CD4-positive, alpha-beta T cell treated with Interleukin-12 subunit alpha and Interleukin-12 subunit beta, for 1 hour (primary cell): ENCODE measurements around the gene CYSTM1.
A peak's percentile ranks its signal among the peaks of the same experiment; 100 is the strongest.

Experiments used
- DNase-seq: peaks from one replicate; pipeline ENCODE4 v3.0.0-alpha.2; 2020

Gene CYSTM1

DNA sequence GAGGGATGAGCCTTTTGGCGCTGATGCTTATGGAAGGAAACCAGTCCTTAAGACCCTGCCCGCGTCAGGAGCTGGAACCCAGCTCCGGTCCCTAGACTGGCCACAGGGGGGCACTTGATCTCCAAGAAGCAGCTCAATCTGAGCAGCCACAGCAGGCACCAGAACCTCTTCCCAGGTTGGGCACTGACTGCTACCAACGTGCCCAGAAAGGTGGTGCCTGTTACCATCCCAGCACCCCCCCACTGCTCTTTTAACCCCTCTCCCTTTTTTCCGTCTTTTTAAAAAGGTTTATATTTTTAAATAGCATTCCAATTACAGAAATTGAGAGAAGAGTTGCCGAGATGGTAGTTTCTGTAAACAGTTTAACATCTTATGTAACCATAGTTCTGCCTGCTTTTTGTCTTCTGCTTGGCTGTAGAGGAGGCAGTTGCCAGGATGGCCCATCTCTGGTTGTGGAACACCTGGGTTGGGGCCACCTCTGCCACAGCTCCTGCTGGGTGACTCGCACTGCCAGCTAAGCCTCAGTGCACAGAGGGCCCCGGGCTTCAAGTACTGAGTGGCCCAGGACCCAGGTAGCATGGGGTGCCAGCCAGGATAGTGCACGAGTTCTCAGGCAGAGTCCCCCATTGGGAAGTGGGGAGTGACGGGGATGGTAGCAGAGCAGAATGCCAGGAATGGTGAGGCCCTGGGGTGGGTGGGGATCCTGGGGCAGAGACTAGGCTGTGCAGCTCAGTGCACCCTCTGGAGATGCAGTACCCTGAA, 65.1 kb downstream of the CYSTM1 start:
- DNase-seq = peak; percentile 56

DNA sequence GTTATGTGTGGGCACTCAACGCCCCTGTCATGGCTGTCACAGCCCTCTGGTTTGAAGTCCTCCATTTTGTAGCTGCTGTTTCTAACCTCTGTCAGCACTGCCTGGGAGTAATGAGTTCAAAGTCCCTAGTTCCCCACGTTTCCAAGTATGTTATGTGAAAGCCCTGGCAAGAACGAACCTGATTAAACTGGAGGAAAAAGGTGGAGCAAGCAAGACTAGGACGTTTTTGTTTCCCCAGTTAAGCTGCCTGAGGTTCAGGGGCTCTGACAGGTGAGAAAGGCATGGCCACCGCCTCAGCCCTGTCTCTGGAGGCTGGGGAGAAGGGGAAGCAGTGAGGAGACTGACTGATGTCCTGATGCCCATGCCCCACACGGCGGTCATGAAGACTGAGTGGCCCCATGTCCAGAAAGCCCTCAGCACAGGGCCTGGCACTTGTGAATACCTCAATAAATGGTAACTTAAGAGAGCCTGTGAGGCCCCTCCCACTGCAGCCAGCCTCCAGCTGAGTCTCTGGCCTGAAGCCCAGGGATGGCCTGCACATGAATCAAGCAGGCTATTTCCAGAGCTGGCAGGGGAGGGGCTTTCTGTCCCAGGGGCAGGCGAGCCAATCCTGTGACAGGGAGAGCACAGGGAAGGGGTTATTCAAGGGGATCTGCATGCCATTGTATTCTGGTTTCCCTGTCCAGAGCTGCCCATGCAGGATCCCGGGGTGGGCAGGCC, 66.2 kb downstream of the CYSTM1 start:
- no peak for DNase-seq

DNA sequence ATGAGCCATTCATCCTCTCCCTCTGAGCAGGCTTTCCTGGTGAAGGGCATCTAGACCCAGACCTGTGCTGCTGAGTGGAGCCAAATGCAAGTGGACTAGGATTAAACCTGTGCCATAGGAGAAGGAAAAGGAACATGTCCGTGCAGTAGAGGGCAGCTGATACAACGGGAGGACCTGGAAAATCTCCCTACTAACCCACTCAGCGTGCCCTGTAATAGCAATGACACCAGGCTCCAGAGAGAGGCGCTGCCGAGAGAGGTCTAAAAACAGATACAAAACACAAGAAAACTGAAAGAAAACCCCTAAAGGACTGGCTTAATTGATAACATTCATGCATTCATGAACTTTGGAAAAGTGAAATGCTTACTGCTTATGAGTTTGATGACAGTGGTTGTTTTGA, 67.1 kb downstream of the CYSTM1 start:
- DNase-seq = no peak

DNA sequence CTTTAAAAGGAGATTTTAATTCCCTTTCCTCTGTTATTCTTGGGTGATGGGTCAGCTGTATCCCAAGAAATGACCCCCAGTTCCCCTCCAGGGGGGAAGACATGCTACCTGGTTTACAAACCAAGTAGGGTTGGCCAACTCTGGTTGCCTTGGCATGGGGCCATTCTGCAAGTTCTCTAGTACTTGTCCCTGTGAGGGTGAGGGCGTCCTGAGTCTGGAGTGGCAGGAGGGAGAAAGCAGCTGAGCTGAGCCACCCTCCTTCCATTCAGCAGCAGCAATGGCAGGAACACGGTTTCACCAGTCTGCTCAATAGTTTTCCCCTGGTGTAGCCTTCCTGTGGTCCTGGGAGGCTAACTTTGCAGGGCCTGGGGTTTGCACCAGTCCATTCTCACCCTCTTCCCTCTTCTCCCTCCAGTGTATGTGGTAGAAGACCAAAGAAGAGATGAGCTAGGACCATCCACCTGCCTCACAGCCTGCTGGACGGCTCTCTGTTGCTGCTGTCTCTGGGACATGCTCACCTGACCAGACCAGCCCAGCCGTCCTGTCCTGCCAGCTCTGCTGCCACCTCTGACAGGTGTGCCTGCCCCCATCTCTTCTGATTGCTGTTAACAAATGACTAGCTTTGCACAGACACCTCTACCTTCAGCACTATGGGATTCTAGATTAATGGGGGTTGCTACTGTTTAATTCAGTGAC, 68.0 kb downstream of the CYSTM1 start:
- no peak for DNase-seq

DNA sequence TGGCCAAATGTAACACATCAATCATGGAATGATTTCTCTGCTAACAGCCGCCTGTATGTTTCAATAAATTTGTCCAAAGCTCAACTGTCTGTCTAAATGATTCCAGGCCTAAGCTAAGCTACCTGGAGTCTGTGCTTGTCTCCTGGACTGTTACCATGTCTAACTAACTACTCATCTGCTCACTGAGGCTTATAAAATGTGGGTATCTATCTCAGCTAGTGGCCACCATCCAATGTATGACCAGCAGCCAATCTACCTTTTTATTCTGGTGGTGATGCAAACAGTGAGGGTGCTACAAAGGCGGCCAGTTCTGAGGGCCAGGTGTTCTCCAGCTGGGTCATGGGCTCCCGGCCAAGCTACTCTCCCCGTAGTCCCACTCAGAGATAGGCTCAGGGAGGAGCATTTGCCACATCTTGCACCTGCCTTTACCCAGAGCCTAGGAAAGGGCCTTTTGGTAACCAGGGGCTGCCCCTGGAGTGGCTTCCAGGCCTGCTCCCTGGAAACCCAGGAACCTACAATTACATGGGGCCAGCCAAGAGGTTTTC, 68.8 kb downstream of the CYSTM1 start:
- DNase-seq = no peak

DNA sequence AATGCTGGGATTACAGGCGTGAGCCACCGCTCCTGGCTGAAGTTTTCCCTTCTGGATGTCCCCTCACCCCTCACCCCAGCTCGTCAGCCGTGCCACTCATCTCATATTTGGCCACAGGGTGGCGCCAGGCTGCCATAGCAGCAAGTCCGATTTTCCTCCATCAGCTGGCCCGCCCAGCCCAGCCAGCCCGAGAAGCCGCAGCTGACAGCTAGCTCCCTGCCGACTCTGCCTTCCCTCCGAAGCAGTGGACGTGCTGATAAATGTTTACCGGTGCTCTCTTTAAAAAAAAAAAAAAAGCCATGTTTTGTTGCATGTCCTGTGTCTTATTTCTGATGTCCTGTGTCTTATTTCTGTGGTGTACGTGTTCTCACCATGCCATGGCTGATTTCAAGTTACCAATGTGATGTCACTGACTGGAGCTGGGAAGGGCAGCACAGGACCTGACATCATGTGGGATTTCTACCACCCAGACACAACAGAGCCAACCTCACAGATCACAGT, 69.6 kb downstream of the CYSTM1 start:
- peak; percentile 79 for DNase-seq

DNA sequence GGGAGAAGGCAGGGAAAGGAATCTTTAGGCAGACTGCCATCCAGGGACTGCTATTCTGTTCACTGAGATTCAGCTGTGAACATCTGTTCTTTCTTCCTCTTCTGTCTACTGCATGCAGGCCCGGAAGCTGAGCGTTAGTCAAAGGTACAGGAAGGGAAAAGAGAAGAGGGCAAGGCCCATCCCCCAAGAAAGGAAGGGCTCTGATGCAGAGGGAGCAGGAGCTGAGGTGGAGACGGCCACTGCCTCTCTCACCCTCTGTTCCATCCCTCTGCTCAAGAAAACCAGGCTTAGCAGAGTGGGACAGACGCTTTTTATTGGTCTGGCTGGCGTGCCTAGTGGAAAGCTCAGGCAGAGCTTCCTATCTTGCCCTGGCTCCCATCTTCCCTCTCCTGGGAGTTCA, 70.4 kb downstream of the CYSTM1 start:
- DNase-seq = no peak

DNA sequence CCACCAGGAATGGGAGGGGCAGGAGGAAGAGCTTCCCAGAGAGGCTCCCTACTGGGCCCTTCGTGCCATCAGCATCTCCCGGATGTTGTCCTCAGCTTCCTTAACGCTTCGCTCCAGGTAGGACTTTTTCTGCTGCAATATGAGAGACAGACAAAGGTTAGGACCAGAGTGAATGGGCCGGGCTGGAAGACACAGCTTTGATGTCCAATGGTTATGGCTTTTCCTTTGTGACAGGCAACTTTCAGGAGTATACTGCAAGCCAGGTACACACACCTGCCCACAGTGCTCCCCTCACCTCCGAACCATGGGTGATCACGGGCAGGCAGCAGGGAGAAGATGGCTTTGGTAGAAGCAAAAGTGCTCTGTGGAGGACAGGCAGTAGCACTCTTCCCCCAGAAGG, 70.9 kb downstream of the CYSTM1 start:
- no peak for DNase-seq

DNA sequence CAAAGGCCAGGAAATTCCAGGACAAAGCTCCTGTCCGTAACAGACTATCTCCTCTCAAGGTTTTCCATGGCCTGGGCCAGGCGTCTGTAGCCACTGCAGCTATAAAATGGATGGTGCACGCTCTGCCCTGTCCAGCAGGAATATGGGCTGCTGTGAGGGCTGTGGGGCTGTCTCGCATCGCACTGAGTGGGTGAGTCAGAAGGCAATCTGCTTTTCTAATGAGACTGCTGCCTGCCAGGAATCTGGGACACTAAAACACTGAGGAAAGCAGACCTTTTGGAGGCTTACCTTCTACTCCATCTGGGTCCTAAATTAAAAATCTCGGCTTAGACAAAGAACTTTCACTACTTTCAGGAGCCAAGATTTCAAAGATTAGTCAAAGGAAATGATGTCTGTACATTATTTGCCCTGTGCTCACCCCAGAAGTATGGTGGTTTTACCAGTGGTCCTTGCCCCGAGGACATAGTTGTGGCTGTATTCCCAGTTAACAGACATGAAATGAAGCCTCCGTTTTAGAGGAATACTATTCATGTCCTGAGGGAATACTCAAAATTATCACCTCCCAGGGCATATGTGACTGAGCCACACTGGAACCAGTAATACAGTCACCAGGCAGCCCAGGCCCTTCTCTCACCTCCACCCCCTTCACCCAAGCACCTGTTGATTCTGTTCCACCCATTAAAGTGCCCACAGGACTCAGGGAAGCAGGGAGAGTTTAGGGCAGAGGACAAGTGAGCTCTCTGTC, 71.6 kb downstream of the CYSTM1 start:
- no peak for DNase-seq

DNA sequence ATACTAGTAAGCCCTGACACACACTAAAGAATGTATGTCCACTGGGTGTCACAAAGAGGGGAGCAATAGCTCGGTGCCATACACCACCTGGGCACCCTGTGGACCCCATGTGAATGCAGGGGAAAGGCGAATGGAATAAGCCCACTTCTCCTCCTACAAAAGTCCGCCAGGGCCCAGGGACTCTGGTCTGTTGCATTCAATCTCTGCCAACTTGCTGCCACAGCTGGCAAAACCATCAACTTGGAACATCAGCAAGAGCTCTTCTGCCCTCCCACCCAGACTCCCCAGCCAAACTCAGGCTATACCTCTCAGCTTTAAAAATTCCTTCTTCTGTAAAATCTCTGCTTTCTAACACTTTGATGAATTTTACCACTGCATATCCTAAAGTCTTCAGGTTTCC, 73.4 kb downstream of the CYSTM1 start:
- DNase-seq = no peak

DNA sequence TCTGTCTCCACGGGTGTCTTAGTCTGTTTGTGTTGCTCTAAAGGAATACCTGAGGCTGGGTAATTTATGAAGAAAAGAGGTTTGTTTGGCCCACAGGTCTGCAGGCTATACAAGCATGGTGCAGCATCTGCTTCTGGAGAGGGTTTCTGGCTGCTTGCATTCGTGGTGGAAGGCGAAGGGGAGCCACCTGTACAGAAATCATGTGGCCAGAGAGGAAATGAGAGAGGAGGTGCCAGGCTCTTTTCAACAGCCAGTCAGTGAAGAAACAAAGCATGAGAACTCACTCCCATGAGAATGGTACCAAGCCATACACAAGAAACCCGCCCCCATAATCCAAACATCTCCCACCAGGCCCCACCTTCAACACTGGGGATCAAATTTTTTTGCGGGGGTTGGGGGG, 74.5 kb downstream of the CYSTM1 start:
- no peak for DNase-seq

DNA sequence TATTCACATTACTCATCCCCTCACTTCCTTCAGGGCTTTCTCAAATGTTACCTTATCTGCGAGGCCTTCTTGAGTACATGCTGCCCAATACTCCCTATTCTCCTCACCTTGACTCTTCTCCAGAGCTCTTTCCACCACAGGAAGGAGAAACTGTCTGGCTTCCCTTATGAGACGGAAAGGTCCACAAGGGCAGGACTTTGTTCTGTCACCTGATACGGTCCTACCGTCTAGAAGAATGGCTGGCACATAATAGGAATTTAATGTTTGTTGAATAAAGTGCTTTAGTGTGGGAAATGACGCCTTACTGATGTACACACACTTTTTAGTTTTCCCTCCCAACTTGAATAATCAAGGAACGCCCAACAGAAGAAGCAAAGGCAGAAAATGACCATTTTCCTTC, 75.4 kb downstream of the CYSTM1 start:
- no peak for DNase-seq

DNA sequence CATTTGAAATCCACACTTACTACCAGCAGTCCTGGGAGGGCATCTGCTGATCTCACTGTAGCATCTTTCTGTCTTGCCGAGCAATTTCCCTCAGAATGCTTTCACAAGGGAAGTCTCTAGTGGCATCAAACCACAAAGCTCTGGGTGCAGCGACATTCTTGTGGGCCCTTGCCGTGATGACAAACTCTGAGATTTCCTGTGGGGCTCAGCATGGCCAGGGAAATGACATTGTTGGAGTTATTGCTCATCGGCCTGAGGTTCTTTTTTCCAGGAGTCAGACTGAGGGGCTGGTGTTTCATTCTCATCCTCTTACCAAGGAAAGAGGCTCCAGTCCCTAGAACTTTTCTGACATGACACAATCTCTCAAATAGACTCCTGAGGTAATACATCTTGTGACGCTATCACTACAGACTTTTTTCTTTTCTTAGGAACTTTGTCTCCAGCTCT, 76.6 kb downstream of the CYSTM1 start:
- peak; percentile 65 for DNase-seq

DNA sequence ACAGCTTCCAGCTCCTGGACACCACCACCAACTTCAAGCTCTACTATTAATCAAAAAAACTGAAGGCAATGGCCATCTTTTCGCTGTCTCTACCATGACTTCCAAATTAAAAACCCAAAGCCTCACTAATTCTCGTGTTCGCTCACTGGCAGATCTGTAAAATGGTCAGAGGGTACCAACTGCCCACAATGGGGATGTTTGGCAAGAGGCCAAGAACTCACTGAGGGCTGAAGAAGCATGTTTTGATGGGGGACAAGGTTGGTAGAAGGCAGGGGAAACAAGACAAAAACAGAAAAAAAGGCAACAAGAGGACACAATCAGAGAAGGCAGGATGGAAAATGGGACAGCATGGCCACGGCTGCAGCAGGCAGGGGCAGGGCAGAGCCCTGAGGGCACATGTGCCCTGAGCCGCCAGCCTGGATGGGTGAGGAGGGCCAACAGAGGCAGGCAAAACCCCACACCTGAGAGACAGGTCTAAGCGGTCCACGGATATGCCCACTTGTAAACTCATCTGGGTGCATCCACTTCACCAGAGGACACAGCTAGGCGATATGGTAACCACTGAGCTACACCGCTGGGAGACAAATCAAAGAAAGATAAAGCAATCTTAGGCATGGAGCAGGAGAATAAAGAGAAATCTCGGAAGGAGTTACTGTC, 77.6 kb downstream of the CYSTM1 start:
- no peak for DNase-seq

DNA sequence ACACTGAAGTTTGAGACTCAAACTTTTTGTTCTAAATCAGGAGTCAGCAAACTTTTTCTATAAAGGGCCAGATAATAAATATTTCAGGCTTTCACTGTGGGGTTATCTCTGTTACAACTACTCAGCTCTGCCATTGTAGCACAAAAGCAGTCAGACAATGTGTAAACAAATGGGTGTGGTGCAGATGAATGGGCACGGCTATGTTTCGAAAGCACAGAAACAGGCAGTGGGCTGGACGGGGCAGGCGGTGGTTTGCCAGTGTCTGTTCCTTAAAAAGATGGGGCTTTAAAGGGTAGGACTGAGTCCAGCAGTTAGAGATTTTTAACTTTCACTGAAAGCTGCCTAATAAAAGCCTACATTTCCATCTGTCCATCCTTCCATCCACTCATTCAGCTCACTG, 79.0 kb downstream of the CYSTM1 start:
- peak; percentile 11 for DNase-seq

DNA sequence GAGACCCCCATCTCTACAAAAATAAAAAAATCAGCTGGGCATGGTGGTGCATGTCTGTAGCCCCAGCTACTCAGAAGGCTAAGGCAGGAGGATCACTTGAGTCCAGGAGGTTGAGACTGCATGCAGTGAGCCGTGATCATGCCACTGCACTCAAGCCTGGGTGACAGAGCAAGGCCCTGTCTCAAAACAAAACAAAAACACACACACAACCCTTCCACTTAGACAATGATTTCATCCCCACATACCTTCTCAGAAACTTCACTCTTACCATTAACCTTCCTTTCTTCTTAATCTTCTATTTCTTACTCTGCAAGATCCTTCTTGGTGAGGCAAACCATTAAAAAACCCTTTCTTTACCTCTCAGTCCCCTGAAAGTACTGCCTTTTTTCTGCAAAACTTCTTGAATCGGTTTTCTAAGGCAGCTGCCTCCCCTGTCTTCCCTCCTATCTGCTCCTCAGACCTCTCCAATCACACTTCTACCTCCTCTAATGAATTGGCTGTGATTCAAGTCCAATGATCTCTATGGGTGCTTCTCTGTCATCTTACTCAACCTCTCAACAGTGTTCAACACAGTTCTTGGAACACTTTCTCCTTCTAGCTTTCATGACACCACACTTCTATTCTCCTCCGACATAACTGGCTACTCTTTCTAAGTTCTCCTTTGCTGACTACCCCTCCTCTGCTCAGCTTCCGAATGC, 80.6 kb downstream of the CYSTM1 start:
- no peak for DNase-seq

DNA sequence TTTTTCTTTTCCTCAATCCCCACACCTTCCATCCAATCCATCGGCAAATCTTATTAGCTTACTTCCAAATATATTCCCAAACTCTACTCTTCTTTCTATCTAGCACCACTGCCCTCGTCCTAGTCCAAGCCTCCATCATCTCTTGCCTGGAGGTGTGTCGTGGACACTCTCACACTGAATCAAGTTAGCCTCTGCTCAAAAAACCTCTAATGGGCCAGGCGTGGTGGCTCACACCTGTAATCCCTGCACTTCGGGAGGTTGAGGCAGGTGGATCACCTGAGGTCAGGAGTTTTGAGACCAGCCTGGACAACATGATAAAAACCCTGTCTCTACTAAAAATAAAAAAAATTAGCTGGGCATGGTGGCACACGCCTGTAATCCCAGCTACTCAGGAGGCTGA, 81.7 kb downstream of the CYSTM1 start:
- DNase-seq = no peak

DNA sequence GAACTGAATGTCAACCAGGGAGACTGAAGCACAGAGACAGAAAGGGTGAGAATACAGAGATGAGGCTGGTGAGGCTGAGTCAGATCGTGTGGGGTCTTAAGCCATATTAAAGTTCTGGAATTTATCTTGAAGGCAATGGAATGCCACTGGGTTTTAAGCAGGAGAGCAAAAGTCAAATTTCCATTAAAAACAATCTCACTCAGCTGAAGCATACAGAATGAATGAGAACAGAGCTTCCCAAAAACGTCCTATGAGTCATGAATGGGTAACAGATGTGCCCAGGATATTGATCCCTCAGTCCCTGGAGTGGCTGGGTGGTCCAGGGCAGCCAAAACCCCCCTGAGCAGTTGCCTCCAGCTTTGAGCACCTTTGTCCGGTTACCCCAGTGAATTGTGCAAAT, 83.0 kb downstream of the CYSTM1 start:
- DNase-seq = no peak

DNA sequence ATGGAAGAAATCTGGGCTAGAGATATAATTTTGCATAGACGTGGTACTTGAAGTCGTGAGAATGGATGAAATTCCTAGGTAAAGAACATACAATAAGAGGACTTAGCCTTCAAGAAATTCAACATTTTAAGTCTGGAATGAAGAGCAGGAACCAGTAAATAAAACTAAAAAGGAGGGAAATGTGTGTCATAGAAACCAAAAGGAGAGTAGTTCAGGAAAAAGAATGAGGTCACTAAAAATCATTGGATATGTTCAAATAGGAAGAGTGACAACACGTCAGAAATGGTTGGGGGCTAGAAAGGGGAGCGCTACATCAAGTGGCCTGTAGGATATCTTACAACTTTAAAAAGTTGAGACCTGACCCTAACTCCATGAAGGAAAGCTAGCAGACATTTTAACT, 83.9 kb downstream of the CYSTM1 start:
- DNase-seq = no peak

DNA sequence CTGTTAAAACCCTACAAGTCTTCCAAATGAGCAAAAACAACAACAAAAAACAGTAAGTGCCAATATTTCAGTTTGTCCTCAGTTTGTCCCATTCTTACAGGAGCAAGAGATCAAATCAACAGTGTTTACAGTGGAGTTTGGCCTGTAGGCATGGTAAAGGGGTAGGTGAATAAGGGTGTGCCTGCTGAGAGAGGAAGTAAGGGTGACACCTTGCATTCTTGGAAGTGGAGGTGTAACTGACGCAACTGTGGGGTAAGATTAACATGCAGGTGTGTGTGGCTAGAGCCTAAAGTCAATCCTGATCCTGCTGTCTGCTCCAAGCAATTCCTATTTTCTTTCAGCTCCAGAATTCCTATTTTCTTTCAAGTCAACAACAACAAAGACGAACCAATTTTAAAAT, 84.5 kb downstream of the CYSTM1 start:
- peak; percentile 61 for DNase-seq

DNA sequence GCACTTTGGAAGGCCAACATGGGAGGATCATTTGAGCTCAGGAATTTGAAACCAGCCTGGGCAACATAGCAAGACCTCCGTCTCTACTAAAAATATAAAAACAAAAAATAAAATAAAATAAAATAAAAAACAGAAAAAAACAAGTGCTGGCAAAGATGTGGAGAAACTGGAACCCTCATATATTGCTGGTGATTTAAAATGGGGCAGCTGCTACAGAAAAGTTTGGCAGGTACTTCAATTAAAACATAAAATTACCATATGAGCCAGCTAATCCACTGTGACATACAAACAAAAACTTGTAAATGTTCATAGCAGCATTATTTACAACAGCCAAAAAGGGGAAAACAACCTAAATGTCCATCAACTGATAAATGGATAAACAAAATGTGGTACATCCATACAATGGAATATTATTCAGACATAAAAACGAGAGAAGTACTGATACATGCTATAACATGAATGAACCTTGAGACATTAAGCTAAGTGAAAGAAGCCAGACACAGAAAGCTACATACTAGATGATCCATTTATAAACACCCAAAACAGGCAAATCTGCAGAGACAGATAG, 85.2 kb downstream of the CYSTM1 start:
- DNase-seq = no peak
